KOPT-K1 (cell line): ENCODE measurements around the gene RAB29.

Experiments
- H3K27ac ChIP-seq: fragments of 200-600 bp; sonication (generic); 2 replicates; pipeline ENCODE4 v1.5.1; 2016; ENCODE audit warnings: antibody characterized with exemption, mild to moderate bottlenecking, low read depth, low read length; ENCODE audit not compliant: poor library complexity, severe bottlenecking
- H3K36me3 ChIP-seq: fragments of 200-600 bp; sonication (generic); 2 replicates; pipeline ENCODE4 v1.5.1; 2017; ENCODE audit warnings: antibody characterized with exemption, mild to moderate bottlenecking, low read length, moderate library complexity; ENCODE audit not compliant: insufficient read depth
- H3K9me3 ChIP-seq: fragments of 200-600 bp; sonication (generic); 2 replicates; pipeline ENCODE4 v1.5.1; 2017; ENCODE audit warnings: antibody characterized with exemption, low read length, mild to moderate bottlenecking; ENCODE audit not compliant: insufficient read depth, poor library complexity, severe bottlenecking

The RAB29 gene

DNA sequence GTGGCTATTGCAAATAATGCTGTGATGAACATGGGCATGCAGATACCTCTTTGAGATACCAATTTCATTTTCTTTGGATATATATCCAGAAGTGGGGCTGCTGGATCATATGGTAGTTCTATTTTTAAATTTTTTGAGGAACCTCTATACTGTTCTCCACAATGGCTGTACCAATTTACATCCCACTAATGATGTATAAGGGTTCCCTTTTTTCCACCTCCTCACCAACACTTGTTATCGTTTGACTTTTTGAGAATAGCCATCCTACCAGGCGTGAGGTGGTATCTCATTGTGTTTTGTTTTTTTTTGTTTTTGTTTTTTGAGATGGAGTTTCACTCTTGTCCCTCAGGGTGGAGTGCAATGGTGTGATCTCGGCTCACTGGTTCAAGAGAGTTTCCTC is 18.7 kb downstream of the RAB29 start:
- H3K36me3 ChIP-seq = no peaks in the 10 kb centered on the region
- H3K27ac ChIP-seq = no peak overlapping the region
- H3K9me3 ChIP-seq = no peaks in the 10 kb centered on the region

DNA sequence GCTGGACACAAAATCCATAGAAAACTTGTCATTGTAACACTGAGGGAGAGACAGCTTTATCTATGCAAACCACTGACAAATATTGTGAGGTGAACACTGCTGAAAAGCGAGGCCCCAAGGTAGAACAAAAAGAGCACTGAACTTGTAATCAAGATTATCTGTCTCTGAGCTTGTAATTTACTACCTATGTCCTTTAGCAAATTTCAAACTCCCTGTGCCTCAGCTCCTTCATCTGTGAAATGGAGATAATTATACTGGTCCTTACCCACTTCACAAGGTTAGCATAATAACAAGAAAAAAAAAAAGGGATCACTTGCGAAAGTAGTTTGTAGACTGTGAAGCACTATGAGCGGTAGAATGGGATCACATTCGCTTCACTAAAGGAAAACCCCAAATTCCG is 20.4 kb downstream of the RAB29 start:
- H3K27ac ChIP-seq = no peak overlapping the region
- H3K9me3 ChIP-seq = no peaks in the 10 kb centered on the region
- H3K36me3 ChIP-seq = no peaks in the 10 kb centered on the region

DNA sequence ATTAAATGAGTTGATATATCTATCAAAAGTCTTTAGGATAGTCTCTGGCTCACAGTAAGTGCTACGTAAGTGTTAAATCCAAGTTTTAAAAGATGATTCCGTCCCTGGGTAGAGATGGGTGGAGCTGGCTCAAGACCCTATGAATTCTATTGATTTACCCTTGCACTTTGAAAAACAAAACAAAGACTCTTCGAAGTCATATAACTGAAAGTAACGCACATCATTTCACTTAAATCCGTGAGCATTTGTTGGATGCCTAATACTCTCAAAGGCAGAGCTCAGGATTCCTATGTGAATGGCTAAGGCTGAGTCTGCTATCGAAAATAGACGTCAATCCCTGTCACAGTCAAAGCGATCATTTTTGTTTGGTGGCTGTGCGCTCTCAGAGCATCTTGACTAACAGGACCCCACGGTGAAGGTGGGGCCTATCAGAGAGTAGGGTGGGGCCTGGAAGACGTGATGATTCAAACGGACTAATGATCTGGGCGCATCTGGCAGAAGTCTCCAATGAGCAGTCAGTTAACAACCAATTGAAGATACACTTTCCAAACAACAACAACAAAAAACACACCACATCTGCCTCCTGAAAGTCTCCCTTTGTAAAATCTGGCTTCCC is 24.1 kb downstream of the RAB29 start:
- Histone ChIP-seq H3K9me3 (no peaks in the 10 kb centered on the region), H3K36me3 (peaks cover 30% of the 10 kb centered on the region), H3K27ac (peak overlapping the region; percentile 88)

DNA sequence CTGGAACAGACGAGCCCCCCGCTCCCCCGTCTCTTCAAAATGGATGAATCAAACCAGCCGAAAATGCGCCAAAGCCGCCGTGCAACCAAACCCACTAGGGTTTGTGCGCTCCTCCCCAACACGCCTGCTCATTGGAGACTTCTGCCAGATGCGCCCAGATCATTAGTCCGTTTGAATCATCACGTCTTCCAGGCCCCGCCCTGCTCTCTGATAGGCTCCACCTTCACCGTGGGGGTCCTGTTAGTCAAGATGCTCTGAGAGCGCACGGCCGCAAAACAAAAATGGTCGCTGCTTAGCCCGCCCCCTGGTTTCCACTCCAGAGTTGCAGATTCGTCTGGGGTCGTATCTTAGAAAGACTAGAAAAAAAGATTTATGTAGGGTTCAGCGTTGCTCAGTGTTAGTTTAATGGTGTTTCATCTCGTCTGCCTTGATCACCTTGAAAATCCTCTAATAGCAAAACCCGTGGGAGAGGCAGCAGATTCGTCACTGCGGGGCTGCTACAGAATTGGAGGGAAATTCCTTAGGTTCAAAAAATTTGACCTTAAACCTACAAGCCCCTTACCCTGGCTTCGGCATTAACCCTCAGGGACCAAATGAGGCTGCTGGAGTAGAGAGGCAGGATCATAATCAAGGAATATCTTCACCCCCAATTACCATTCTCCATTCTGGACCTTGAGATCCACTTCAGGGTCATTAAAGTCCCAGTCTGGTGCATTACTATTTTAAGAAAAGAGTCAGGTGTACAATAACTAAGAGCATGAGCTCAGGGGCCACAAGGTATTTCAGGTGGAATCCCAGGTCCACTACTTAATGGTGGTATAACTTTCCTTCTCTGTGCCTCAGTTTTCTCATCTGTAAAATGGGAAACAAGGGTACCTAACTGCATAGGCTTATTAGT is 24.9 kb downstream of the RAB29 start, which contains the start of gene NUCKS1:
Gene NUCKS1, minus strand, starts transcription at position 45 of the 898 bp plus-strand sequence. CDS start 209 bp downstream, outside the sequence.
- Histone ChIP-seq H3K9me3 (no peaks in the 10 kb centered on the region), H3K36me3 (peaks cover 37% of the 10 kb centered on the region)

DNA sequence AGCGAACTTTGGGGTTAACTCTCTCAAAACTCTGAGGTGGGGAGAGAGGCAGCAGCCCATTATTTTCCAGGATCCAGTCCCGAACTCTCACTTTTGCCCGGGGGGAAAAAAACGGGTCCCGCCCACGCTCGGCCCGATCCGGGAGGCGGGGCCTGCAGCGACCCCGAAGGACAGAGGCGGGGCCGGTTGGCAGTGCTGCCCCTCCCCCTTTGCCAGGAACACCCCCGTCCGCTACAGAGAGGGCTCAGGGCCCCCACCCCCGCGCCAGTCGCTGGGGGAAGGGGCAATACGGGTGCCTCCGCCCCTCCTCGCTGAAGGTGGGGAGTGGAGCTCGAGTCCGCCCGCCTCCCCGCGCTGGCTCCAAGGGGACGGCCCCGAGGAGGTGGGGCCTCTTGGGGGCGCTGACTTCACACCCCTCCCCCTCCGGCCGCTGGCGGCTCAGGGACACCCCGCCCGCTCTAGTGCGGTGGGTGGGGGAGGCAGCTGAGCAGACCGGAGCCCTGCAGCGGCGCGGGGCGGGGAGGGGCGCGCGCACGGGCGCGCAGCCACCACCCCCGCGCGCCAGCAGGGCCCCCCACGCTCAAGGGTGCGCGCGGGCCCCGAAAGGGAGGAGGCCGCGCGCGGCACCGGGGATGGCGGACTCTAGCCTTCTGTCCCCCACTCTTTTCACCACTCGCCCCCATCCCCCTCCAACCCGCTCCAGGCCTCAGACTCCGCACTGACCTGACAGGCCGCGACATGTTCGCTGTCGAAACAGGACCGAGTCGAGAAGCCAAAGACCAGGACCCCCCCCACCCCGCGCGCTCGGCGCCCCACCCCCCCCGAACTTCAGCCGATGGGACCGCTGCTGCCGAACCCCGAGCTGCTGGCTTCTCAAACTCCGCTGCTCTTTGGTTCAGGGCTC is 25.8 kb downstream of the RAB29 start:
- Histone ChIP-seq H3K9me3 (no peaks in the 10 kb centered on the region), H3K36me3 (peaks cover 46% of the 10 kb centered on the region), H3K27ac (peak overlapping the region; percentile 88)

More for the DNA sequence above, 24.9 kb downstream of the RAB29 start, which contains the start of gene NUCKS1:
- H3K27ac ChIP-seq = peak within 1 kb of the TSS; percentile 88

DNA sequence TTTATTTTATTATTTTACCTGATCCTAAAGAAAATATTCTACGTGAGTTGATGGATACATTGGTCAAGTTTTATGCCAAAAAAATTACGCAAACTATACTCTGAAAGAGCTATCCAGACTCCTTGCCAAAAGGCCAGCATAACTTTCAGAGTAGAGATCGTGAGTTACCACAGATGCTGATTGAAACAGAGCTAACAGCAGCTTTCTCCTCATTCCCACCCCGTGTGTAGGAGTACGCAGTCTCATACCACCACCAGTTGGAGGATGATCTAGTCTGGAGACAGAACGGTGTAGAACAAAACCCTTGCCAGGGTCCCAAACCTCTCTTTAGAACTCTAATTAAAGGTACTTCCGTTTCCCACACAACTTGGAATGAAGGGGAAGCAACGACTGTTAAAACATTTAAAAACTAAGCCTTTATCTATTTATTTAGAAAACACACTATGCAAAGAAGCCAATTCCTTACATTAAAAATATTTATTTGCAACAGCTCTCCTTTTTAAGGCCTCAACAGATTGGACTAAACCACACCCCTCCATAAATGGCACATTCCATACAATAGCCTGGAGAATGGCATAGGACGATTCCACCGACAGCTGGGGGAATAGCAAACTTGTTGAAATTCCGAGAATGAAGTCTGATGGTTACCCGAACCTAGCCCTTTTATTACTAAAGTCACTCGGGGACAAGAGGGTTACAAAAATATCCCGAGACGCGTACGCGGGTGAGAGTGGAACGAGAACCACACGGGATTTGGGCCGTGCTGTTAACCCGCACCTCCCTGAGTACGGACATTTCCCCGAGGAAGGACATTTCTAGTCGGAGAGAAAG is 26.7 kb downstream of the RAB29 start:
- H3K27ac ChIP-seq = peak overlapping the region; percentile 88

DNA sequence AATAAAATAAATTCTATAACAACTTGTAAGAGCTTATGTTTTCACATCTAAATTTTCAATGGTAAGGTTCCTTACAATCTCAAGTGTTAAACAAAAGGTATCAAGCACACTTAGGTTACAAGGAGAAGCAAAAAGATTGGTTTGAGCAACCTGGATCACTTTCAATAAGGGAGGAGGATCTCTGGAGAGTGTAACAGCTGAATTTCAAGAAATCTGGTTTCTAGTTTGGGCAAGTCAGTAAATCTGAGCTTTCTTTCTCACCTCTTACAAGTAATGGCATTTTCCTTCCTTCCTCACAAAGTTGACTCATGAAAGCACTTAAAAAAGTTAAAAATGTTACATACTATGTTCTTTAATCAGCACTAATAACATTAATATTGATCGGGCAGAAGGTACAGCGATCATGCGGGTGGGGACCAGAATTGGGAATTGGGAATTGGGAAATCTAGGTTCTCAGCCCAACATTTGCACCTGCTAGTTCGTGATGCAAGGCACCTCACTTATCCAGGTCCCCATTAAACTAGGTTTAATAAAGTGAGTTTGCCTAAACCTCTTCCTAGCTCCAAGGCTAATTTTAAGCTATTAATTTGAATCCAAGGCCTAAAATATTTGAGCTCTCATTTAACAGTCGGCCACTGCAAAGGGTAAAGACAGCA is 28.4 kb downstream of the RAB29 start:
- peaks cover 69% of the 10 kb centered on the region for H3K36me3 ChIP-seq
- no peak overlapping the region for H3K27ac ChIP-seq

More for the DNA sequence above, 26.7 kb downstream of the RAB29 start:
- H3K9me3 ChIP-seq = no peaks in the 10 kb centered on the region
- peaks cover 55% of the 10 kb centered on the region for H3K36me3 ChIP-seq

DNA sequence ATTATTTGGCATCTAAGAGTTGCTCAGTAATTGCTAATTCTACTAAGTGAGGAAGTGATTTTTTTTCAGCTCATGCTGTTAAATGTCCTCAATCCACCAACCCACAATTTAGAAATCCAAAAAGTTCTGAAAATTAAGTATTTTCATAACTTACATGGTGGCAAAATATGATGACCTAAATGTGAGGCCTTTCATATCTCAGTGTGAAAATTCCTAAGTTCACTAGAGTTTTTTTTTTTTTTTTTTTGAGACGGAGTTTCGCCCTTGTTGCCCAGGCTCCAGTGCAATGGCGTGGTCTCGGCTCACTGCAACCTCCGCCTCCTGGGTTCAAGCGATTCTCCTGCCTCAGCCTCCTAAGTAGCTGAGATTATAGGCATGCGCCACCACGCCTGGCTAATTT is 30.9 kb downstream of the RAB29 start:
- H3K27ac ChIP-seq = no peak overlapping the region
- H3K9me3 ChIP-seq = no peaks in the 10 kb centered on the region
- peaks cover 94% of the 10 kb centered on the region for H3K36me3 ChIP-seq

More for the DNA sequence above, 28.4 kb downstream of the RAB29 start:
- H3K9me3 ChIP-seq = no peaks in the 10 kb centered on the region

DNA sequence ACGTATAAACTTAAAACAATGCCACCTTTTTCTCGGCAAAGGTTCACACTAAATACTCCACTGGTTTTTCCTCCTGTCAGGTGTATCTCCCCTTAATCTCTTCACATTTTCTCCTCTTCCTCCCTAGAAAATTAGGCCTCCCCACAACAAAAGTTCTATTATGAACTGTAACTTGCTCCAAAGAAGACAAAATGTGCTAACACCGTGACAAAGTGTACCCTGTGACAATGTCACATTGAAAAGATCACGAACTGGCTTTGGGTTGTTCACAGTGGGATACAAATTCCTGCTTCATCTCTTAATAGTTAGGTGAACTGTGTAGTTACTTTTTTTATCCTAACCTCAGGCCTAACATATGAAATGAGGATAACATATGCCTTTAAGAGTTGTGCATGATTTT is 31.3 kb downstream of the RAB29 start:
- Histone ChIP-seq H3K36me3 (peaks cover 97% of the 10 kb centered on the region), H3K9me3 (no peaks in the 10 kb centered on the region), H3K27ac (no peak overlapping the region)

DNA sequence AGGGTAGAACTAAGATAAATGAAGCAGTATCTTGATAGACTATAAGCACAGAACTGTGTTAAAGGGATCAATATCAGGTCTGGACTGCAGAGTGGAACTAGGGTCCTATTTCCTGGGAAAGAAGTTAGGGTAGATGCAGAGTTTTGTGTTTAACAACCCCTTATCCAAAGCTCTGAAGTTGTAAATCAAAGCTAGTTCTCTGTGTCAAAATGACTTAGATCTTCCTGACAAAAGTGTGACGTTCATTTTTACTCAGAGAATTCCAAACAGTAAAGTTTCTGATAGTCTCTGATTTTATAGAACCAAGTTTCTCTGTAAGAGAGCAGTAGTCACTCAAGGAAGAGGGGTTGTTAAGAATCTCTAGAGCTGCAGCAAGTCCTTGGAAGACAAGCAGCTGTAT is 33.6 kb downstream of the RAB29 start:
- Histone ChIP-seq H3K27ac (no peak overlapping the region), H3K36me3 (peaks cover 97% of the 10 kb centered on the region)

DNA sequence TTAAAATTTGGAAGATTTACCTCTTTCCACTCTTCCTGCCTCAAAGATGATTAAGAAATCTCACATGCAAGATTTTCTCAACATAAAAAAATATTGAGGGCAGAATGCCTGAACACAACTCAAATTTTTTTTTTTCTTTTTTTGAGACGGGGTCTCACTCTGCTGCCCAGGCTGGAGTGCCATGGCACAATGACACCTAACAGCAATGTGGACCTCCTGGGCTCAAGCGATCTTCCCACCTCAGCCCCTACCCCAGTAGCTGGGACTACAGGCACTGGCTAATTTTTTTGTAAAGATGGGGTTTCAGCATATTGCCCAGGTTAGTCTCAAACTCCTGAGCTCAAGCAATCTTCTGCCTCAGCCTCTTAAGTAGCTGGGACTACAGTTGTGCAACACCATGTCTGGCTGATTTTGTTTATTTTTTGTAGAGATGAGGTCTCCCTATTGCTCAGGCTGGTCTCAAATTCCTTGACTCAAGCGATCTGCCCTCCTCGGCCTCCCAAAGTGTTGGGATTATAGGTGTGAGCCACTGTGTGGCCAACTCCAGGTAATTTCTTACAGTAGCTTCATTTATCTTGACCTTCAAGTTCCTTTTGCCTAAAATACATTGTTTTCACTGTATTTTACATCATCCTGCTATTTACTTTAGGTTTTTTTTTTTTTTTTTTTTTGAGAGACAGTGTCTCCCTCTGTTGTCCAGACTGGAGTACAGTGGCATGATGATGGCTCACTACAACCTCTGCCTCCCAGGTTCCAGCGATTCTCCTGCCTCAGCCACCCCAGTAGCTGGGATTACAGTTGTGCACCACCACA is 35.7 kb downstream of the RAB29 start:
- Histone ChIP-seq H3K36me3 (peaks cover 97% of the 10 kb centered on the region), H3K9me3 (no peaks in the 10 kb centered on the region), H3K27ac (no peak overlapping the region)

More for the DNA sequence above, 33.6 kb downstream of the RAB29 start:
- no peaks in the 10 kb centered on the region for H3K9me3 ChIP-seq

DNA sequence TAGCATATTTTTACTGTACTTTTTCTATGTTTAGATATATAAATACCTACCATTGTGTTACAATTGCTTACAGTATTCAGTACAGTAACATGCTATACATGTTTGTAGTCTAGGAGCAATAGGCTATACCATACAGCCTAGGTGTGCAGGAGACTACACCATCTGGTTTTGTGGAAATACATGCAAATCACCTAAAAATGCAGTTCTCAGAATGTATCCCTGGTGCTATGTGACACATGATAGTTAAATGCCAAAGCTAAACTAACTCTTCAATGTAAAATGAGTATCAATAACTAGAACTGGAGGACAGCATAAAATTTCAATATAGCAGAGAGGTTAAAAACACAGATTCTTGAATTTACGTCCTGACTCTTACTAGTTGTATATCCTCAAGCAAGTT is 40.1 kb downstream of the RAB29 start:
- Histone ChIP-seq H3K27ac (no peak overlapping the region), H3K9me3 (no peaks in the 10 kb centered on the region), H3K36me3 (peaks cover 97% of the 10 kb centered on the region)
